IPS-15b (cell line): ENCODE results near the gene TCF15.
"Not testable (repeated sequence)": the region's sequence is repeated elsewhere in the genome, so short reads cannot be mapped to it uniquely, and the experiment has no call there.

ENCODE experiments used
- H3K27me3 ChIP-seq: one replicate; pipeline ENCODE4 v1.6.1; 2013; ENCODE audit warnings: low read length; ENCODE audit not compliant: control insufficient read depth, insufficient read depth
- H3K36me3 ChIP-seq: one replicate; pipeline ENCODE4 v1.6.1; 2013; ENCODE audit warnings: low read length; ENCODE audit not compliant: control insufficient read depth, insufficient read depth
- H3K4me1 ChIP-seq: one replicate; pipeline ENCODE4 v1.6.1; 2013; ENCODE audit warnings: mild to moderate bottlenecking, low read length; ENCODE audit not compliant: control insufficient read depth, insufficient read depth
- H3K4me3 ChIP-seq: one replicate; pipeline ENCODE4 v1.5.1; 2013; ENCODE audit warnings: low read depth, low read length
- H3K9ac ChIP-seq: one replicate; pipeline ENCODE4 v1.6.1; 2013; ENCODE audit warnings: low read depth, mild to moderate bottlenecking, low read length
- H3K9me3 ChIP-seq: one replicate; pipeline ENCODE4 v1.6.1; 2013; ENCODE audit warnings: mild to moderate bottlenecking, low read length; ENCODE audit not compliant: control insufficient read depth, insufficient read depth

TCF15 gene

DNA sequence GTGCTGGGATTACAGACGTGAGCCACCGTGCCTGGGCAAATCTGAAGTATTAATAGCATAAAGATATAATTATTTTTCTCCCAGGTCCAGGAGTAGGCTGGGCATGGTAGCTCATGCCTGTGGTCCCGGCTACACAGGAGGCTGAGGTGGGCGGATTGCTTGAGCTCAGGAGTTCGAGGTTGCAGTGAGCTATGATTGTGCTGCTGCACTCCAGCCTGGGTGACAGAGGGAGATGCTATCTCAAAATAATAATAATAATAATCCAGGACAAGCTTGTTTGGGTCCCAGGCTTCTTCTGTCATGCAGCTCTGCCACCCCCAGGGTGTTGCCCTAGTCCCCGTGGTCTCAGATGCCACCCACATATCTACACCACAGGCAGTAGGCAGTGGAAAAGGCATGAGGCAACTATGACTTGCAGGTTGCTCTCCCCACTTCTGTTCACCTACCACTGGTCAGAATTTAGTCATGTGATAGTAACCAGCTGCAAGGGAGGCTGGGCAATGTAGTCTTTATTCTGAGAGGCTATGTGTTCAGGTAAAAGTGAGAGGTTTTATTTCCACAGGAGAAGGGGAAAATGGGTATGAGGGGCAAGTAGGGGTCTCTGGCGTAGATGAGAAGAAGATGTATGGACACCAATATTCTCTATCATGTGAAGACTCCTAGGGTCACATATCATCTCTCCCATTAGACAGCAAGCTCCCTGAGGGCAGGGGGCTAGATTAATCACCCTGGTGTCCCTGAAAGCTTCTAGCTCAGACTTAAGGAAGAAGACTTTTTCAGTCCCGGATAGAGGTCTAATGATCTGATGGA, 25.7 kb downstream of the TCF15 start:
- Histone ChIP-seq H3K4me1 (no peaks in the 10 kb centered on the region), H3K9me3 (no peaks in the 10 kb centered on the region), H3K27me3 (no peaks in the 10 kb centered on the region)

GRCh38 chr20:582204-582603, 27.9 kb downstream of the TCF15 start:
- H3K4me1 ChIP-seq: no peaks in the 10 kb centered on the region
- H3K9ac ChIP-seq: peak overlapping the region; percentile 73
- H3K9me3 ChIP-seq: no peaks in the 10 kb centered on the region
- H3K27me3 ChIP-seq: no peaks in the 10 kb centered on the region
- no peak overlapping the region for H3K4me3 ChIP-seq
- no peaks in the 10 kb centered on the region for H3K36me3 ChIP-seq

More for the DNA sequence above, 25.7 kb downstream of the TCF15 start:
- no peaks in the 10 kb centered on the region for H3K36me3 ChIP-seq
- H3K4me3 ChIP-seq: no peak overlapping the region
- H3K9ac ChIP-seq: no peak overlapping the region

DNA sequence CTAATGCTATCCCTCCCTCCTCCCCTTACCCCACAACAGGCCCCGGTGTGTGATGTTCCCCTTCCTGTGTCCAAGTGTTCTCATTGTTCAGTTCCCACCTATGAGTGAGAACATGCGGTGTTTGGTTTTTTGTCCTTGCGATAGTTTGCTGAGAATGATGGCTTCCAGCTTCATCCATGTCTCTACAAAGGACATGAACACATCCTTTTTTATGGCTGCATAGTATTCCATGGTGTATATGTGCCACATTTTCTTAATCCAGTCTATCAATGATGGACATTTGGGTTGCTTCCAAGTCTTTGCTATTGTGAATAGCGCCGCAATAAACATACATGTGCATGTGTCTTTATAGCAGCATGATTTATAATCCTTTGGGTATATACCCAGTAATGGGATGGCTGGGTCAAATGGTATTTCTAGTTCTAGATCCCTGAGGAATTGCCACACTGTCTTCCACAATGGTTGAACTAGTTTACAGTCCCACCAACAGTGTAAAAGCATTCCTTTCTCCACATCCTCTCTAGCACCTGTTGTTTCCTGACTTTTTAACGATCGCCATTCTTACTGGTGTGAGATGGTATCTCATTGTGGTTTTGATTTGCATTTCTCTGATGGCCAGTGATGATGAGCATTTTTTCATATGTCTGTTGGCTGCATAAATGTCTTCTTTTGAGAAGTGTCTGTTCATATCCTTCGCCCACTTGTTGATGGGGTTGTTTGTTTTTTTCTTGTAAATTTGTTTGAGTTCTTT, 31.0 kb downstream of the TCF15 start:
- not testable (repeated sequence) for H3K9me3 ChIP-seq, H3K36me3 ChIP-seq, H3K4me3 ChIP-seq, H3K9ac ChIP-seq, H3K27me3 ChIP-seq
- H3K4me1 ChIP-seq: peaks cover 10% of the 10 kb centered on the region

GRCh38 chr20:577167-577791, 32.8 kb downstream of the TCF15 start:
- H3K36me3 ChIP-seq: no peaks in the 10 kb centered on the region
- peaks cover 10% of the 10 kb centered on the region for H3K27me3 ChIP-seq
- no peaks in the 10 kb centered on the region for H3K9me3 ChIP-seq
- peaks cover 17% of the 10 kb centered on the region for H3K4me1 ChIP-seq
- H3K9ac ChIP-seq: no peak overlapping the region
- no peak overlapping the region for H3K4me3 ChIP-seq

DNA sequence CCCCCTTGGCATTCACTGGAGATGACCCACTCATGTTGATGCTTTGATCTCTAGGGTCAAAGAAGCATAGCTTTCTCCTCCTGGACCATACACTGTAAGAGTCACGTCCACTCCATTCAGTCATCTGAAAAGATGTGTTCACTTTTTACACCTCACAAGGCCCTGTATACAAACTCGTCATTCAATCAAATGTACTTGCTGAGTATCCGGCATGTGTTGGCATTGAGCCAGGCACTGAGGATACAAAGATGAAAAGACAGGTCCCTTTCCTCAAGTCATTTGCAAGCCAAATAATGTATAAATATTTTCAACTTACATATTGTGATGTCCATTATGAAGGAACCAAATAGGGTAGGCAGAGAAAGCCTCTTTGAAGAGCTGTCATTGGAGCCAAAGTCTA, 34.0 kb downstream of the TCF15 start:
- Histone ChIP-seq H3K4me3 (no peak overlapping the region), H3K36me3 (no peaks in the 10 kb centered on the region), H3K9me3 (no peaks in the 10 kb centered on the region), H3K9ac (no peak overlapping the region), H3K27me3 (peaks cover 10% of the 10 kb centered on the region), H3K4me1 (peaks cover 20% of the 10 kb centered on the region)

DNA sequence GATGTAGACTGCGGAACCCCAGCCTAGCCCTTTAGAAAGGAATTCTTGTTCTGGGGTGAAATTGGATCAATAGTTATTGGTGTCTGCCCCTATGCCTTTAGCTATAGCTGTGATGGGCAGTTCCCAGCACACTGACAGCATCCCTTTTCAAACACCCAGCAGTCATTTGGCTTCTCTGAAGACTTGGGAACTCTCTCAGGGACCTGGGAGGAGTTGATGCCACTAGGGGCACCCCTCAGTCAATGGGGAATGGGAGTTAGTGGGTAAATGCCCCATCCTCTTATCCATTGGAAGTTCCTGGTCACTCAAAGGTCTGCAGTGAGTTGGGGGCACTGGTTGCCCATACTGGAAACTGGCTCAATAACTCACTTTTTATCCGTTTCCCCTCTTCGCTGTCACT, 34.9 kb downstream of the TCF15 start:
- Histone ChIP-seq H3K9ac (no peak overlapping the region), H3K4me3 (no peak overlapping the region), H3K9me3 (no peaks in the 10 kb centered on the region), H3K27me3 (peaks cover 10% of the 10 kb centered on the region), H3K4me1 (peaks cover 21% of the 10 kb centered on the region), H3K36me3 (no peaks in the 10 kb centered on the region)

GRCh38 chr20:574297-574942, 35.7 kb downstream of the TCF15 start:
- no peaks in the 10 kb centered on the region for H3K36me3 ChIP-seq
- no peak overlapping the region for H3K4me3 ChIP-seq
- peaks cover 21% of the 10 kb centered on the region for H3K4me1 ChIP-seq
- H3K9ac ChIP-seq: no peak overlapping the region
- peaks cover 10% of the 10 kb centered on the region for H3K27me3 ChIP-seq
- H3K9me3 ChIP-seq: no peaks in the 10 kb centered on the region

DNA sequence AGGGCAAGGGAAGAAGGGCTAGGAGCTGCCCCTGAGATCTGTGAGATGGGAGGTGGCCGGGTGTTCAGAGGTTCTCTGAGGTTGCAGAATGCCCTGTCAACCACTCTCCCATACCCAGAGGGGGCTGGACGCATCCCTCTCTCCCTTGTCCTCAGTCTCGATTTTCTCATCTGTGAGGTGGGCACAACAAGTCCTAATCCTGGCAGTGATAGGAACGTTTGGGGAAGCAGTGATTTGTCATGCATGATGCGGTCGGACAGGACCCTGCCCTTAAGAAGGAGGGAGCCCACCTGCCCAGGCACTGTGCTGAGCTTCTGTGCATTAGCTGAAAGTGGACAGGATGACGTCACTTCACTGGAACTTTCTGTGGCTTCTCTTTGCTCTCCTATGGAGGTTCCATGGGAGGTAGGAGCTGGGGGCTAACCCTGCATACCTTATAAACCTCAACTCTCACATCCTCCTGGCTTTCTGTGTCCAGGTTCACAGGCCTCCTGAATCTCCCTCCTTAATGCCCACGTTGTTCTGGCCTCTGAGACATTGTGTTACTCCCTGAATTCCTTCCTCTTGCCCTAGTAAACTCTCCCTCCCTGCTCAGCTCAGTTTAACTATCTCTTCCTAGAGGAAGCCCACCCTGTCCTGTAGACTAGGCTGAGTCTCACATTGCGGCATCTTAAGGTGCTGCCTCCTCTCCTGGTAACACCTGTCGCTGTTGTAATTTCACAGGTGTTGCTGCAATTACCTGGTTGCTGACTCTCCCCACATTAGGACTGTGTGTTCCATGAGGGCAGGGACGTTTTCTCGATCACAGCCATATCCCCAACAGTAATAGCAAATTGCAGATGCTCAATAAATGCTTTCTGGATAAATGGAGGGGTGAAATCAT, 36.5 kb downstream of the TCF15 start:
- H3K36me3 ChIP-seq: no peaks in the 10 kb centered on the region
- H3K9me3 ChIP-seq: no peaks in the 10 kb centered on the region
- peaks cover 10% of the 10 kb centered on the region for H3K27me3 ChIP-seq
- peaks cover 23% of the 10 kb centered on the region for H3K4me1 ChIP-seq
- H3K4me3 ChIP-seq: no peak overlapping the region
- no peak overlapping the region for H3K9ac ChIP-seq

DNA sequence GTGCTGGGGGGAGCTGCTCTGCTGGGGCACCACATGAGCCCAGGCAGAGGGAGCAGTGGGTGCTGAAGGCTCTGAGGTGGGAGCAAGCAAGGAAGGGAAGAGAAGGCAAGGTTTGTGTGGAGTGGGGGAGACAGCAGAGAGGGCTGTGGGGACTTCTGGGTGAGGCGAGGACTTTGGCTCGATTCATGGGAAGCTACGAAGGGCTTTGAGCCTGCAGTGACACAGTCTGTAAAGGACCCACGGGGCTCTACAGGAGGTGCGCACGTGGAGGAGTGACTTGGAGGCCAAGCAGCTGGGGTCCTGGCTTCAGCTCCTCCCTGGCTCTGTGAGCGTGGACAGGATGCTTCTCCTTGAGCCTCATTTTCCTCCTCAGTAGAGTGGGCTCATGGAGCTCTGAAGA, 37.4 kb downstream of the TCF15 start:
- Histone ChIP-seq H3K4me3 (no peak overlapping the region), H3K9me3 (no peaks in the 10 kb centered on the region), H3K27me3 (peaks cover 10% of the 10 kb centered on the region), H3K4me1 (peaks cover 28% of the 10 kb centered on the region), H3K36me3 (no peaks in the 10 kb centered on the region), H3K9ac (no peak overlapping the region)

DNA sequence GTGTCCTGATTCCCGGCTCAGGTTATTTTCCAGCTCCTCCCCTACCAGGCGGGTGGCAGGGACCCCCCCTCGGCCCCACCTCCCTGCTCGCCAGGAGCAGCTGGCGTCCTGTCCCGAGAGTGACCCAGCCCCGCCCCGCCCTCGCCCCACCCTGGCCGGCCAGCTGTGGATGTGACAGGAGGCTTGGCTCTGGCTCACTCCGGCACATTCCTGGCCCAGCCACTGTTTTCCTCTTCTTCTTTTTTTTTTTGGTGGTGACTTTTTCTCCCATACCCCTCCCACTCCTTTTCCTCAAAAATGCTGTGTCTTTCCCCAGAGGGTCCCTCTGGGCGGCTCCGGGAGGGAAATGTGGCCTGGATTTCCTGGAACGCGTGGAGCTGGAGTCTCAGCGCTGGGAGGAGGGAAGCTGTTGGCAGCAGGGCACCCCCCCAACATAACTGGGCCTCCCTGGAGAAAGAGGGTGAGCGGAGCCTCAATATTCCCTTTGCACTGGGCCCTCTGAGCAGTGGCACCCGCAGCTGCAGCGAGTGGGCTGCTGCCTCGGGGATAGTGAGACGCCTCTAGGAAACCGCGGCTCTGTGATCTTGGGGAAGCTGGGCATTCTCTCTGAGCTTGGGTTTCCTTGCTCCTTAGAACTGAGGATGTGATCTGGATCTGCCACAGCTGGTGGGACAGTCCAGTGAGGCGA, 38.2 kb downstream of the TCF15 start:
- Histone ChIP-seq H3K36me3 (no peaks in the 10 kb centered on the region), H3K4me3 (no peak overlapping the region), H3K9me3 (no peaks in the 10 kb centered on the region), H3K27me3 (peaks cover 10% of the 10 kb centered on the region), H3K4me1 (peaks cover 28% of the 10 kb centered on the region), H3K9ac (no peak overlapping the region)
